Testis (tissue), 3 donors: ENCODE data around the gene ITPR2. TPM values are rescaled to one million over a fixed set of nuclear protein-coding genes. Genes with fewer than 3 reads are reported as not detected.
"Not testable (repeated sequence)": the region's sequence is repeated elsewhere in the genome, so short reads cannot be mapped to it uniquely, and the experiment has no call there.

Source experiments
- DNase-seq: peaks from one replicate; pipeline ENCODE4 v3.0.0-alpha.2; 2019
- H3K27ac ChIP-seq, 2 donors: fragments of 200-600 bp; sonication (generic); one replicate each; pipeline ENCODE4 v1.5.1; 2019
- H3K27me3 ChIP-seq: fragments of 200-600 bp; sonication (generic); one replicate; pipeline ENCODE4 v1.5.1; 2019
- H3K36me3 ChIP-seq: fragments of 200-600 bp; sonication (generic); one replicate; pipeline ENCODE4 v1.5.1; 2017; ENCODE audit warnings: low read depth; ENCODE audit errors: missing control alignments
- H3K4me1 ChIP-seq: fragments of 200-600 bp; sonication (generic); one replicate; pipeline ENCODE4 v1.5.1; 2019
- H3K4me3 ChIP-seq, 2 donors: fragments of 200-600 bp; sonication (generic); one replicate each; pipeline ENCODE4 v1.5.1; 2017 to 2019
- H3K9me3 ChIP-seq: fragments of 200-600 bp; sonication (generic); one replicate; pipeline ENCODE4 v1.5.1; 2017
- CTCF ChIP-seq, 3 experiments: fragments of 450-650 bp in 2 of 3; fragments of 200-600 bp in 1 of 3; sonication (generic) in 1 of 3; IDR thresholded peaks; one replicate each; pipeline ENCODE4 v1.5.1; 2016 to 2019; ENCODE audit warnings: antibody characterized with exemption in 3 of 3, mild to moderate bottlenecking in 2 of 3, moderate library complexity in 1 of 3
- POLR2A ChIP-seq: fragments of 450-650 bp; IDR thresholded peaks from one replicate; pipeline ENCODE4 v1.6.1; 2017; ENCODE audit warnings: antibody characterized with exemption, mild to moderate bottlenecking, moderate library complexity
- WGBS, 2 donors: methylation state at CpG; one replicate each; pipeline ENCODE4 v1.1.5; 2018; 5-methylcytosine and 5-hydroxymethylcytosine counted together
- intact Hi-C: fragments of 100-400 bp; cut with DNase I; formaldehyde crosslinking; loops from one replicate; pipeline ENCODE4 v1.15.1; 2023; ENCODE audit warnings: low total_unique reads
- polyA plus RNA-seq: library from polyadenylated mRNA; stranded (reverse); fragments of 350-450 nt; fragmentation: Illumina TruSeq; extraction: RNeasy Lipid Tissue Mini Kit (QIAGEN cat#74804); gene quantifications from one replicate; pipeline ENCODE4 v1.2.3, GENCODE V29; 2014; ENCODE audit warnings: low read depth, low replicate concordance; ENCODE audit not compliant: insufficient read depth
- total RNA-seq, 2 donors: library from RNA; depleted of rRNA; stranded (reverse); fragments of >200 nt; gene quantifications; one replicate each; pipeline ENCODE4 v1.2.3, GENCODE V29; 2016

Gene ITPR2
- total and polyA plus RNA-seq, 3 donors from 2014 or later: 4.9 to 60.6 (median 56.9) TPM

- intact Hi-C loops: no loop called here
- Histone ChIP-seq H3K4me3 (no peak overlapping the region), H3K4me1 (peaks cover 14% of the 10 kb centered on the region), H3K27ac (no peak overlapping the region), H3K36me3 (no peaks in the 10 kb centered on the region), H3K27me3 (no peaks in the 10 kb centered on the region), H3K9me3 (no peaks in the 10 kb centered on the region)
- no peak for DNase-seq
- WGBS, 2 donors: 69 to 70% methylated on average over 1 of the region's 1 CpG
- TF ChIP-seq CTCF (IDR thresholded peaks at IDR 0.05) (no peak), POLR2A (no peak)
These were observed 49.9 kb downstream of the ITPR2 start for GRCh38 chr12:26783131-26783526.

- 88 to 94% methylated on average over 3 of the region's 3 CpGs for WGBS, 2 donors
- Histone ChIP-seq H3K27me3 (no peaks in the 10 kb centered on the region), H3K36me3 (no peaks in the 10 kb centered on the region), H3K4me3 (no peak overlapping the region), H3K4me1 (peaks cover 12% of the 10 kb centered on the region), H3K9me3 (no peaks in the 10 kb centered on the region), H3K27ac (no peak overlapping the region)
- DNase-seq: no peak
- TF ChIP-seq CTCF (IDR thresholded peaks at IDR 0.05) (no peak), POLR2A (no peak)
- intact Hi-C loops: no loop called here
These were observed 50.4 kb downstream of the ITPR2 start for GRCh38 chr12:26782372-26783130.

- H3K4me1 ChIP-seq, H3K36me3 ChIP-seq, DNase-seq, H3K4me3 ChIP-seq, H3K9me3 ChIP-seq, H3K27ac ChIP-seq, intact Hi-C loops, H3K27me3 ChIP-seq: not testable (repeated sequence)
- 91% methylated on average over 2 of the region's 2 CpGs for WGBS, 2 donors
These were observed 52.3 kb downstream of the ITPR2 start for GRCh38 chr12:26780656-26781055.

GRCh38 chr12:26778173-26778775 lies 54.7 kb downstream of the ITPR2 start:
- H3K4me1 ChIP-seq, H3K4me3 ChIP-seq, H3K27ac ChIP-seq, intact Hi-C loops, DNase-seq, H3K36me3 ChIP-seq, H3K27me3 ChIP-seq, H3K9me3 ChIP-seq: not testable (repeated sequence)
- WGBS, 2 donors: 93 to 98% methylated on average over 5 of the region's 5 CpGs

- Histone ChIP-seq H3K4me1 (no peaks in the 10 kb centered on the region), H3K27ac (no peak overlapping the region), H3K4me3 (no peak overlapping the region), H3K9me3 (no peaks in the 10 kb centered on the region), H3K27me3 (no peaks in the 10 kb centered on the region), H3K36me3 (no peaks in the 10 kb centered on the region)
- WGBS, 2 donors: 94 to 98% methylated on average over 3 of the region's 3 CpGs
- intact Hi-C loops: no loop called here
- no peak for DNase-seq
- TF ChIP-seq CTCF (IDR thresholded peaks at IDR 0.05) (no peak), POLR2A (no peak)
These were observed 55.8 kb downstream of the ITPR2 start for GRCh38 chr12:26777236-26777635.

- DNase-seq, intact Hi-C loops: not testable (repeated sequence)
- 94 to 96% methylated on average over 3 of the region's 3 CpGs for WGBS, 2 donors
These were observed 57.0 kb downstream of the ITPR2 start for GRCh38 chr12:26775991-26776390.

More at GRCh38 chr12:26775991-26776390, 57.0 kb downstream of the ITPR2 start:
- not testable (repeated sequence) for H3K4me3 ChIP-seq, H3K27ac ChIP-seq, H3K9me3 ChIP-seq, H3K27me3 ChIP-seq, H3K4me1 ChIP-seq, H3K36me3 ChIP-seq
